ENCODE measurements around the gene LYPLA2.

- TF ChIP-seq CTCF (IDR thresholded peaks at IDR 0.05) (no peak), EP300 (IDR thresholded peaks at IDR 0.05) (no peak)
These were observed 49.3 kb upstream of the LYPLA2 start for GRCh38 chr1:23741609-23742008.

Measured in gastroesophageal sphincter (tissue), 3 donors.